Liver (tissue), 9 donors: ENCODE data around the gene DDX50. TPM values are rescaled to one million over a fixed set of nuclear protein-coding genes. Genes with fewer than 3 reads are reported as not detected.

ENCODE experiments used
- DNase-seq: peaks from one replicate; pipeline ENCODE4 v3.0.0-alpha.2; 2017; ENCODE audit warnings: low spot score
- H3K27ac ChIP-seq, 2 donors: one replicate each; pipeline ENCODE4 v1.7.0; 2013; ENCODE audit warnings: inconsistent platforms in 2 of 2, low read length in 2 of 2, control low read depth in 1 of 2, low read depth in 1 of 2, mild to moderate bottlenecking in 1 of 2
- H3K27me3 ChIP-seq, 4 donors: one replicate each; pipeline versions ENCODE4 v1.6.1 to v1.7.0; 2013; ENCODE audit warnings: low read length in 3 of 4, inconsistent platforms in 1 of 4, mild to moderate bottlenecking in 1 of 4, moderate library complexity in 1 of 4; ENCODE audit not compliant: control insufficient read depth in 4 of 4, insufficient read depth in 4 of 4
- H3K36me3 ChIP-seq, 4 donors: one replicate each; pipeline versions ENCODE4 v1.6.1 to v1.7.0; 2013; ENCODE audit warnings: low read length in 3 of 4, mild to moderate bottlenecking in 3 of 4, low read depth in 1 of 4, moderate library complexity in 1 of 4; ENCODE audit not compliant: control insufficient read depth in 4 of 4, insufficient read depth in 3 of 4
- H3K4me1 ChIP-seq, 4 donors: one replicate each; pipeline versions ENCODE4 v1.6.1 to v1.7.0; 2013; ENCODE audit warnings: low read length in 3 of 4, mild to moderate bottlenecking in 3 of 4, moderate library complexity in 1 of 4; ENCODE audit not compliant: control insufficient read depth in 4 of 4, insufficient read depth in 4 of 4
- H3K4me3 ChIP-seq, 3 donors: one replicate each; pipeline versions ENCODE4 v1.6.1 to v1.7.0; 2013; ENCODE audit warnings: low read length in 3 of 3, control low read depth in 1 of 3, low read depth in 1 of 3, mild to moderate bottlenecking in 1 of 3
- H3K9ac ChIP-seq, 2 donors: one replicate each; pipeline ENCODE4 v1.7.0; 2013; ENCODE audit warnings: low read length in 2 of 2, mild to moderate bottlenecking in 2 of 2, moderate library complexity in 2 of 2, control low read depth in 1 of 2, low read depth in 1 of 2
- H3K9me3 ChIP-seq, 4 donors: one replicate each; pipeline versions ENCODE4 v1.6.1 to v1.7.0; 2013; ENCODE audit warnings: low read length in 3 of 4; ENCODE audit not compliant: control insufficient read depth in 4 of 4
- CTCF ChIP-seq: fragments of 150-350 bp; IDR thresholded peaks from 2 replicates; pipeline ENCODE4 v1.5.1; 2017; ENCODE audit warnings: improper control_type of control experiment, low read depth, low read length; ENCODE audit not compliant: missing input control
- EGR1 ChIP-seq, 2 donors: IDR thresholded peaks; 2 replicates each; pipeline ENCODE4 v1.6.1; 2016 to 2018; ENCODE audit warnings: antibody characterized with exemption in 2 of 2, low read depth in 2 of 2
- FOXA1 ChIP-seq: IDR thresholded peaks from 2 replicates; pipeline ENCODE4 v1.6.1; 2016; ENCODE audit warnings: antibody characterized with exemption
- FOXA2 ChIP-seq: IDR thresholded peaks from 2 replicates; pipeline ENCODE4 v1.6.1; 2016; ENCODE audit warnings: antibody characterized with exemption
- GABPA ChIP-seq, 2 donors: IDR thresholded peaks in 1 of 2; conservative IDR thresholded peaks in 1 of 2; 2 replicates each; pipeline ENCODE4 v1.6.1; 2016; ENCODE audit warnings: antibody characterized with exemption in 2 of 2, mild to moderate bottlenecking in 1 of 2, moderate library complexity in 1 of 2
- HNF4A ChIP-seq, 2 donors: conservative IDR thresholded peaks; 2 replicates each; pipeline ENCODE4 v1.6.1; 2016; ENCODE audit warnings: antibody characterized with exemption in 2 of 2, mild to moderate bottlenecking in 2 of 2
- HNF4G ChIP-seq: IDR thresholded peaks from 2 replicates; pipeline ENCODE4 v1.6.1; 2016; ENCODE audit warnings: antibody characterized with exemption
- JUND ChIP-seq, 2 donors: IDR thresholded peaks; 2 replicates each; pipeline ENCODE4 v1.6.1; 2016; ENCODE audit warnings: antibody characterized with exemption in 2 of 2
- MAX ChIP-seq: IDR thresholded peaks from 2 replicates; pipeline ENCODE4 v1.6.1; 2016; ENCODE audit warnings: antibody characterized with exemption
- NR2F2 ChIP-seq: IDR thresholded peaks from 2 replicates; pipeline ENCODE4 v1.6.1; 2016; ENCODE audit warnings: antibody characterized with exemption
- RAD21 ChIP-seq, 2 donors: IDR thresholded peaks; 2 replicates each; pipeline ENCODE4 v1.6.1; 2016; ENCODE audit warnings: antibody characterized with exemption in 2 of 2, mild to moderate bottlenecking in 2 of 2
- REST ChIP-seq: IDR thresholded peaks from 2 replicates; pipeline ENCODE4 v1.6.1; 2016; ENCODE audit warnings: antibody characterized with exemption, mild to moderate bottlenecking
- RXRA ChIP-seq, 2 donors: IDR thresholded peaks; 2 replicates each; pipeline ENCODE4 v1.6.1; 2017 to 2018; ENCODE audit warnings: antibody characterized with exemption in 2 of 2, mild to moderate bottlenecking in 1 of 2
- SP1 ChIP-seq: IDR thresholded peaks from 2 replicates; pipeline ENCODE4 v1.6.1; 2018; ENCODE audit warnings: antibody characterized with exemption, mild to moderate bottlenecking
- TAF1 ChIP-seq: conservative IDR thresholded peaks from 2 replicates; pipeline ENCODE4 v1.6.1; 2016; ENCODE audit warnings: antibody characterized with exemption, mild to moderate bottlenecking
- YY1 ChIP-seq: IDR thresholded peaks from 2 replicates; pipeline ENCODE4 v1.6.1; 2016; ENCODE audit warnings: antibody characterized with exemption, mild to moderate bottlenecking
- ZBTB33 ChIP-seq: IDR thresholded peaks from 2 replicates; pipeline ENCODE4 v1.6.1; 2016; ENCODE audit warnings: antibody characterized with exemption
- WGBS: extraction: QIAGEN DNeasy Blood & Tissue Kit; methylation state at CpG from one replicate; pipeline ENCODE4 v1.1.7; 2013; 5-methylcytosine and 5-hydroxymethylcytosine counted together
- polyA plus RNA-seq, 2 donors: library from polyadenylated mRNA; stranded (reverse) in 1 of 2; unstranded in 1 of 2; fragments of 200-250 nt in 1 of 2; fragments of >200 nt in 1 of 2; fragmentation: Nextera tagmentation in 1 of 2; extraction: Ambion mirVana in 1 of 2; gene quantifications; one replicate each; pipeline versions ENCODE4 v1.2.1 to v1.2.3, GENCODE V29; 2013 to 2015
- total RNA-seq, 2 donors: library from RNA; depleted of rRNA; stranded (reverse); fragments of >200 nt; gene quantifications; one replicate each; pipeline ENCODE4 v1.2.3, GENCODE V29; 2014
- donor health status: healthy.
- donor health status: healthy.
- donor health status: healthy.
- donor health status: healthy.
- donor health status: healthy.

DDX50 gene
- total and polyA plus RNA-seq, 4 donors: 7.0 to 18.8 (median 10.5) TPM

GRCh38 chr10:68871105-68871711 is 29.9 kb upstream of the DDX50 start:
- Histone ChIP-seq H3K36me3 (no peaks in the 10 kb centered on the region), H3K4me1 (peaks cover 0 to 8% (median under 1%) of the 10 kb centered on the region in 4 donors), H3K9ac (no peak overlapping the region), H3K4me3 (no peak overlapping the region), H3K27me3 (no peaks in the 10 kb centered on the region), H3K9me3 (no peaks in the 10 kb centered on the region), H3K27ac (peak overlapping the region in 1 of 2 donors; percentile 12)
- peak; percentile 47 for DNase-seq
- TF ChIP-seq HNF4G (no peak), EGR1 (IDR thresholded peaks at IDR 0.05; ENCODE audit: low read depth in 2 of 2) (no peak), HNF4A (conservative IDR thresholded peaks at IDR 0.05) (no peak), NR2F2 (no peak), TAF1 (no peak), SP1 (no peak)
- 66% methylated on average over 6 of the region's 6 CpGs for WGBS

GRCh38 chr10:68871731-68872342 is 29.3 kb upstream of the DDX50 start:
- H3K9ac ChIP-seq: no peak overlapping the region
- peak; percentile 61 for TF ChIP-seq NR2F2
- TF ChIP-seq YY1: no peak
- peak in 1 of 2 donors; percentile 11 for TF ChIP-seq RXRA (IDR thresholded peaks at IDR 0.05)
- H3K4me3 ChIP-seq: no peak overlapping the region
- H3K27me3 ChIP-seq: no peaks in the 10 kb centered on the region
- H3K36me3 ChIP-seq: no peaks in the 10 kb centered on the region
- peaks cover 2 to 13% (median 6%) of the 10 kb centered on the region in 4 donors for H3K4me1 ChIP-seq
- no peak overlapping the region for H3K27ac ChIP-seq
- WGBS: 66% methylated on average over 5 of the region's 5 CpGs
- no peak for DNase-seq
- no peaks in the 10 kb centered on the region for H3K9me3 ChIP-seq

- Histone ChIP-seq H3K9me3 (no peaks in the 10 kb centered on the region), H3K4me1 (peaks cover 3 to 9% (median 6%) of the 10 kb centered on the region in 4 donors), H3K9ac (no peak overlapping the region), H3K27me3 (no peaks in the 10 kb centered on the region), H3K4me3 (no peak overlapping the region), H3K36me3 (no peaks in the 10 kb centered on the region), H3K27ac (peak overlapping the region in 1 of 2 donors; percentile 41)
- DNase-seq: no peak
- WGBS: 55% methylated on average over 15 of the region's 15 CpGs
- TF ChIP-seq HNF4G (peak; percentile 67), FOXA2 (peak; percentile 86), MAX (no peak), GABPA (IDR thresholded peaks at IDR 0.05 in 1 of 2, conservative IDR thresholded peaks at IDR 0.05 in 1 of 2) (no peak), CTCF (no peak), HNF4A (conservative IDR thresholded peaks at IDR 0.05) (peak; percentile 93 to 96), JUND (IDR thresholded peaks at IDR 0.05) (peak in 1 of 2 donors; percentile 24), NR2F2 (peak; percentile 88), TAF1 (no peak), ZBTB33 (no peak), SP1 (peak; percentile 88), REST (no peak), RAD21 (IDR thresholded peaks at IDR 0.05) (peak in 1 of 2 donors; percentile 16), YY1 (peak; percentile 19), FOXA1 (peak; percentile 19)
Measured at GRCh38 chr10:68876246-68877138, 24.6 kb upstream of the DDX50 start.
